Activated T-cell treated with anti-CD3 and anti-CD28 coated beads, Interleukin-2, amount 50 U/mL, for 4 hours (primary cell): ENCODE data around the gene NMRK2. TPM values are rescaled to one million over a fixed set of nuclear protein-coding genes. Genes with fewer than 3 reads are reported as not detected.

Experiments used
- ATAC-seq, 2 donors: fragments of 200-7000 bp; cut with Tn5 transposase; one replicate each; pipeline ENCODE4 v1.10.0; 2021
- DNase-seq: peaks from one replicate; pipeline ENCODE4 v3.0.0-alpha.2; 2020
- H3K27me3 Mint-ChIP-seq: one replicate; pipeline ENCODE4 v1.8.0; 2021; ENCODE audit warnings: low read depth, mixed read lengths
- H3K36me3 Mint-ChIP-seq: one replicate; pipeline ENCODE4 v1.8.0; 2022; ENCODE audit warnings: mixed read lengths; ENCODE audit not compliant: insufficient read depth
- H3K4me1 Mint-ChIP-seq: one replicate; pipeline ENCODE4 v1.8.0; 2021; ENCODE audit warnings: low read depth, mixed read lengths
- H3K4me3 Mint-ChIP-seq: one replicate; pipeline ENCODE4 v1.8.0; 2021; ENCODE audit warnings: mild to moderate bottlenecking, moderate library complexity, mixed read lengths
- H3K9me3 Mint-ChIP-seq: one replicate; pipeline ENCODE4 v1.8.0; 2021; ENCODE audit warnings: mixed read lengths
- total RNA-seq, 3 donors: library from RNA; stranded (reverse); gene quantifications; one replicate each; pipeline ENCODE4 v1.2.1, GENCODE V29; 2021

NMRK2 gene
- total RNA-seq, 3 donors from 2014 or later: not detected

GRCh38 chr19:3987619-3988371, 54.9 kb downstream of the NMRK2 start:
- DNase-seq (peak; percentile 85), ATAC-seq (peak; percentile 10 to 12)
- Mint-ChIP-seq H3K27me3 (no peaks in the 10 kb centered on the region), H3K9me3 (no peaks in the 10 kb centered on the region), H3K4me1 (peaks cover 39% of the 10 kb centered on the region), H3K36me3 (peaks cover 21% of the 10 kb centered on the region), H3K4me3 (peak overlapping the region; percentile 59)

- Mint-ChIP-seq H3K27me3 (no peaks in the 10 kb centered on the region), H3K9me3 (no peaks in the 10 kb centered on the region), H3K4me1 (peaks cover 20% of the 10 kb centered on the region), H3K4me3 (peak overlapping the region; percentile 24), H3K36me3 (no peaks in the 10 kb centered on the region)
- DNase-seq: no peak
- ATAC-seq: no peak
Observed at GRCh38 chr19:3990815-3991117, 57.9 kb downstream of the NMRK2 start.

Other genes with a start within 250 kb of the NMRK2 start
- gene PIP5K1C, start 232.6 kb upstream of the NMRK2 start, total RNA-seq: 10 to 100 TPM; 12.1 to 20.9 (median 16.7) TPM
- gene TJP3, start 224.7 kb upstream of the NMRK2 start, total RNA-seq: 1 to 10 TPM in 1 of 3 donors, under 1 TPM in 2; 0.61 to 1.1 (median 0.66) TPM
- 10 to 100 TPM; 44.6 to 48.5 (median 45.4) TPM for gene APBA3, start 171.4 kb upstream of the NMRK2 start, total RNA-seq
- gene MRPL54, start 170.4 kb upstream of the NMRK2 start, total RNA-seq: 100 to 1,000 TPM in 2 of 3 donors, 10 to 100 TPM in 1; 95.8 to 132 (median 125) TPM
- gene RAX2, start 160.8 kb upstream of the NMRK2 start, total RNA-seq: not detected
- gene MATK, start 146.7 kb upstream of the NMRK2 start, total RNA-seq: 10 to 100 TPM; 43.1 to 87.6 (median 82.9) TPM
- gene ZFR2, start 64.0 kb upstream of the NMRK2 start, total RNA-seq: 1 to 10 TPM in 1 of 3 donors, under 1 TPM in 2; 0.53 to 1.1 (median 0.90) TPM
- not detected for gene ATCAY, start 52.4 kb upstream of the NMRK2 start, total RNA-seq
- 10 to 100 TPM; 41.6 to 44.3 (median 42.6) TPM for gene DAPK3, start 38.0 kb downstream of the NMRK2 start, total RNA-seq
- 1,000 to 10,000 TPM; 3,493 to 4,080 (median 3,609) TPM for gene EEF2, start 52.4 kb downstream of the NMRK2 start, total RNA-seq
- 10 to 100 TPM; 33.9 to 37.0 (median 35.3) TPM for gene PIAS4, start 74.7 kb downstream of the NMRK2 start, total RNA-seq
- gene ZBTB7A, start 133.8 kb downstream of the NMRK2 start, total RNA-seq: 10 to 100 TPM; 46.6 to 49.6 (median 47.4) TPM
- 100 to 1,000 TPM; 136 to 143 (median 139) TPM for gene MAP2K2, start 191.1 kb downstream of the NMRK2 start, total RNA-seq
- gene CREB3L3, start 220.6 kb downstream of the NMRK2 start, total RNA-seq: under 1 TPM in 1 of 3 donors, not detected in 2; 0.08 TPM
- gene SIRT6, start 249.5 kb downstream of the NMRK2 start, total RNA-seq: 10 to 100 TPM; 42.9 to 48.2 (median 43.9) TPM
- gene ANKRD24, start 249.6 kb downstream of the NMRK2 start, total RNA-seq: under 1 TPM; 0.25 to 0.71 (median 0.26) TPM